Astrocyte (in vitro differentiated cells and primary cell): ENCODE measurements around the gene NRP1. TPM values are rescaled to one million over a fixed set of nuclear protein-coding genes. Genes with fewer than 3 reads are reported as not detected.
A peak's percentile ranks its signal among the peaks of the same experiment; 100 is the strongest.

Experiments used
- DNase-seq: peaks from one replicate; pipeline ENCODE4 v3.0.0-alpha.2; 2010; ENCODE audit warnings: low read depth
- FAIRE-seq: peaks from 2 replicates; lab custom pipeline; 2011; peaks lifted over from hg19 to GRCh38; lab: Jason Lieb, UNC
- H2AFZ ChIP-seq: 2 replicates; pipeline ENCODE4 v1.6.0; 2012; ENCODE audit warnings: low read depth, low read length, inconsistent platforms
- H3K27ac ChIP-seq: 2 replicates; pipeline ENCODE4 v1.5.1; 2011; ENCODE audit warnings: low read depth, low read length, inconsistent platforms
- H3K27me3 ChIP-seq: 2 replicates; pipeline ENCODE4 v1.6.0; 2011; ENCODE audit warnings: low read length, inconsistent platforms; ENCODE audit not compliant: insufficient read depth
- H3K36me3 ChIP-seq: 2 replicates; pipeline ENCODE4 v1.5.1; 2011; ENCODE audit warnings: low read length, inconsistent platforms; ENCODE audit not compliant: insufficient read depth
- H3K4me1 ChIP-seq: 2 replicates; pipeline ENCODE4 v1.5.1; 2011; ENCODE audit warnings: low read length, inconsistent platforms; ENCODE audit not compliant: insufficient read depth
- H3K4me2 ChIP-seq: 2 replicates; pipeline ENCODE4 v1.6.0; 2012; ENCODE audit warnings: low read length, inconsistent platforms
- H3K4me3 ChIP-seq: 2 replicates; pipeline ENCODE4 v1.5.1; 2011; ENCODE audit warnings: low read depth, mild to moderate bottlenecking, low read length, inconsistent platforms; ENCODE audit not compliant: insufficient read depth
- H3K79me2 ChIP-seq: 2 replicates; pipeline ENCODE4 v1.6.0; 2012; ENCODE audit warnings: mild to moderate bottlenecking, low read length, inconsistent platforms; ENCODE audit not compliant: insufficient read depth
- H3K9ac ChIP-seq: 2 replicates; pipeline ENCODE4 v1.6.0; 2012; ENCODE audit warnings: mild to moderate bottlenecking, low read length, inconsistent platforms
- H3K9me3 ChIP-seq: 2 replicates; pipeline ENCODE4 v1.5.1; 2012; ENCODE audit warnings: low read depth, mild to moderate bottlenecking, low read length, inconsistent platforms; ENCODE audit not compliant: insufficient read depth
- H4K20me1 ChIP-seq: 2 replicates; pipeline ENCODE4 v1.6.0; 2012; ENCODE audit warnings: low read length, inconsistent platforms; ENCODE audit not compliant: insufficient read depth
- H3K27ac Mint-ChIP-seq: one replicate; pipeline ENCODE4 v1.8.0; 2021; ENCODE audit warnings: mild to moderate bottlenecking, mixed read lengths; ENCODE audit not compliant: unreplicated experiment
- H3K27me3 Mint-ChIP-seq: one replicate; pipeline ENCODE4 v1.8.0; 2021; ENCODE audit warnings: low read depth, mixed read lengths; ENCODE audit not compliant: unreplicated experiment
- H3K36me3 Mint-ChIP-seq: one replicate; pipeline ENCODE4 v1.8.0; 2021; ENCODE audit warnings: low read depth, mixed read lengths; ENCODE audit not compliant: unreplicated experiment
- H3K4me1 Mint-ChIP-seq: one replicate; pipeline ENCODE4 v1.8.0; 2021; ENCODE audit warnings: low read depth, mixed read lengths; ENCODE audit not compliant: unreplicated experiment
- H3K4me3 Mint-ChIP-seq: one replicate; pipeline ENCODE4 v1.8.0; 2021; ENCODE audit warnings: mild to moderate bottlenecking, moderate library complexity, mixed read lengths; ENCODE audit not compliant: unreplicated experiment
- H3K9me3 Mint-ChIP-seq: one replicate; pipeline ENCODE4 v1.8.0; 2021; ENCODE audit warnings: mild to moderate bottlenecking, mixed read lengths; ENCODE audit not compliant: unreplicated experiment
- CTCF ChIP-seq: IDR thresholded peaks from 2 replicates; pipeline ENCODE4 v1.5.1; 2011; ENCODE audit warnings: low read depth, mild to moderate bottlenecking, inconsistent platforms, low read length, moderate library complexity; ENCODE audit not compliant: insufficient read depth
- EZH2 ChIP-seq: IDR thresholded peaks from 2 replicates; pipeline ENCODE4 v1.6.1; 2012; ENCODE audit warnings: mild to moderate bottlenecking, low read length, inconsistent platforms; ENCODE audit not compliant: insufficient read depth
- total RNA-seq: library from RNA; stranded (reverse); gene quantifications from 2 replicates; pipeline ENCODE4 v1.2.1, GENCODE V29; 2021

NRP1 gene
- total RNA-seq, 1 donor from 2014 or later, result 59.4 TPM

GRCh38 chr10:33157103-33157502 is 177.4 kb downstream of the NRP1 start:
- Histone ChIP-seq H3K9me3 (no peaks in the 10 kb centered on the region), H3K4me2 (peak overlapping the region; percentile 32), H3K9ac (no peak overlapping the region), H3K27ac (no peak overlapping the region), H3K4me1 (peaks cover 19% of the 10 kb centered on the region), H3K27me3 (no peaks in the 10 kb centered on the region), H3K4me3 (no peak overlapping the region), H3K36me3 (no peaks in the 10 kb centered on the region), H2AFZ (peak overlapping the region; percentile 41), H4K20me1 (no peaks in the 10 kb centered on the region), H3K79me2 (no peaks in the 10 kb centered on the region)
- peak; percentile 69 for FAIRE-seq
- peaks cover 2% of the 10 kb centered on the region for H3K9me3 Mint-ChIP-seq
- peaks cover 3% of the 10 kb centered on the region for H3K27me3 Mint-ChIP-seq
- no peak for DNase-seq
- no peaks in the 10 kb centered on the region for H3K36me3 Mint-ChIP-seq
- peak overlapping the region; percentile 50 for H3K27ac Mint-ChIP-seq
- H3K4me3 Mint-ChIP-seq, result no peak overlapping the region
- TF ChIP-seq EZH2 (no peak), CTCF (no peak)
- peaks cover 18% of the 10 kb centered on the region for H3K4me1 Mint-ChIP-seq

DNA sequence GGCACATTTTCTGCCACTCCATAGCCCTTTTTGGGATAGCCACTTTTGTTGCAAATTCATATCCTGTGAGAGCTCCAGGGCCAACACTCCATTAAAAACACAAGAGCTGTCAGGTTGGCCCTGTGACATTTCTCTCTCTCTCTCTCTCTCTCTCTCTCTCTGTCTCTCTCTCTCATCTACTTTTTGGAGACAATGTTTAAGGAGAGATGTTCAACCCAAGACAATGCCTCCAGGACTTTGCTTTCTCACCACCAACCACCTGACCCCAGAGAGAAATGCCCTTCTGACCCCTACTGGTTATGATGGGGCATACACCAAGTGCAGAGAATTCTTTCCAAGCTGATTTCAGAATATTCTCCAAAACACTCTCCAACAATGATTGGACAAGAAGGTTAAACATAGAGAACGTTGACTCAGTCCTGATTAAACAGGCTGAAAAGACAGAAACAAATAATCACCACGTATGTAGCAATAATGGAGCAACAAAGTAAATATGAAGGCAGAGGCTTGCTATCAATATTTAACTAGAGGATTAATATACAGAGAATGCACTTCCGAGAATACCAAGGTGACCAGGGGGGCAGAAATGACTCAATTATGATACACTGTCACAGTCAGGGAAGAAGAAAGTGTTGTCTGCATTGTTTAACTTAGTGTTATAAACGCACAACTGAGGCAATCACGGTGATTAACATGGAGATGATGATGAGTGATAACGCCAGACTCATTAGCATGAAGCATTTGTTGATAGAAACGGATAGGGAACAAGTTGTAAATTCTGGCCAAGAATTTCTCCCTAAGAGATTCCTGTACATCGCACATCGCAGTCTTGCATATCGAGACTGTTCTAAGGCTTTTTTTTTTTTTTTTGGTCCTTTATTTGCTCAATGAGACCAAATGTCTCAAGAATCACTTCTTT is 178.5 kb downstream of the NRP1 start:
- DNase-seq, result peak; percentile 70
- Histone ChIP-seq H3K79me2 (no peaks in the 10 kb centered on the region), H3K9me3 (no peaks in the 10 kb centered on the region), H4K20me1 (no peaks in the 10 kb centered on the region), H3K9ac (no peak overlapping the region), H3K27me3 (no peaks in the 10 kb centered on the region), H3K36me3 (no peaks in the 10 kb centered on the region), H3K4me2 (peak overlapping the region; percentile 47), H3K4me3 (no peak overlapping the region), H3K27ac (peak overlapping the region; percentile 36), H3K4me1 (peaks cover 19% of the 10 kb centered on the region), H2AFZ (no peak overlapping the region)
- Mint-ChIP-seq H3K27ac (no peak overlapping the region), H3K36me3 (no peaks in the 10 kb centered on the region), H3K27me3 (peaks cover 3% of the 10 kb centered on the region), H3K4me3 (no peak overlapping the region), H3K9me3 (peaks cover 2% of the 10 kb centered on the region), H3K4me1 (peaks cover 18% of the 10 kb centered on the region)
- TF ChIP-seq CTCF (peak; percentile 53), EZH2 (no peak)
- peak; percentile 92 for FAIRE-seq

- peaks cover 18% of the 10 kb centered on the region for H3K4me1 Mint-ChIP-seq
- no peaks in the 10 kb centered on the region for H4K20me1 ChIP-seq
- no peak overlapping the region for H3K27ac Mint-ChIP-seq
- FAIRE-seq (peak; percentile 34), DNase-seq (no peak)
- no peak overlapping the region for H3K4me3 ChIP-seq
- no peaks in the 10 kb centered on the region for H3K36me3 Mint-ChIP-seq
- TF ChIP-seq EZH2 (no peak), CTCF (no peak)
- H3K9ac ChIP-seq, result no peak overlapping the region
- H3K4me3 Mint-ChIP-seq, result no peak overlapping the region
- H3K27ac ChIP-seq, result no peak overlapping the region
- H2AFZ ChIP-seq, result no peak overlapping the region
- no peaks in the 10 kb centered on the region for H3K9me3 ChIP-seq
- no peaks in the 10 kb centered on the region for H3K36me3 ChIP-seq
- H3K4me2 ChIP-seq, result no peak overlapping the region
- no peaks in the 10 kb centered on the region for H3K27me3 ChIP-seq
- H3K4me1 ChIP-seq, result peaks cover 19% of the 10 kb centered on the region
- H3K27me3 Mint-ChIP-seq, result peaks cover 3% of the 10 kb centered on the region
- no peaks in the 10 kb centered on the region for H3K9me3 Mint-ChIP-seq
- H3K79me2 ChIP-seq, result no peaks in the 10 kb centered on the region
Measured at GRCh38 chr10:33154590-33154989, 179.9 kb downstream of the NRP1 start.
